ENCODE measurements around the gene SLC38A2. TPM values are rescaled to one million over a fixed set of nuclear protein-coding genes. Genes with fewer than 3 reads are reported as not detected.

Gene SLC38A2
- total RNA-seq, 1 donor from 2014 or later = 144 TPM

- Histone ChIP-seq H3K27me3 (ENCODE audit: control insufficient read depth in 3 of 3, insufficient read depth in 3 of 3, low read length in 3 of 3) (no peaks in the 10 kb centered on the region), H3K9ac (ENCODE audit: low read depth in 1 of 3, low read length in 3 of 3) (no peak overlapping the region), H3K9me3 (ENCODE audit: control insufficient read depth in 3 of 3, low read length in 3 of 3) (no peaks in the 10 kb centered on the region), H3K36me3 (ENCODE audit: control insufficient read depth in 3 of 3, insufficient read depth in 3 of 3, low read length in 3 of 3) (peaks cover 34 to 50% (median 47%) of the 10 kb centered on the region in 3 donors), H3K4me1 (ENCODE audit: control insufficient read depth in 3 of 3, insufficient read depth in 3 of 3, low read length in 3 of 3) (peaks cover 0 to 7% (median 0%) of the 10 kb centered on the region in 3 donors), H3K27ac (ENCODE audit: low read depth, low read length) (no peak overlapping the region), H3K4me3 (ENCODE audit: low read length in 3 of 3) (no peak overlapping the region)
Observed at GRCh38 chr12:46358791-46359666, 13.5 kb downstream of the SLC38A2 start.

- Histone ChIP-seq H3K9me3 (ENCODE audit: control insufficient read depth in 3 of 3, low read length in 3 of 3) (no peaks in the 10 kb centered on the region), H3K27ac (ENCODE audit: low read depth, low read length) (no peak overlapping the region), H3K9ac (ENCODE audit: low read depth in 1 of 3, low read length in 3 of 3) (no peak overlapping the region), H3K4me1 (ENCODE audit: control insufficient read depth in 3 of 3, insufficient read depth in 3 of 3, low read length in 3 of 3) (peaks cover 0 to 3% (median 0%) of the 10 kb centered on the region in 3 donors), H3K4me3 (ENCODE audit: low read length in 3 of 3) (no peak overlapping the region), H3K36me3 (ENCODE audit: control insufficient read depth in 3 of 3, insufficient read depth in 3 of 3, low read length in 3 of 3) (peaks cover 27 to 43% (median 40%) of the 10 kb centered on the region in 3 donors), H3K27me3 (ENCODE audit: control insufficient read depth in 3 of 3, insufficient read depth in 3 of 3, low read length in 3 of 3) (no peaks in the 10 kb centered on the region)
Observed at GRCh38 chr12:46358325-46358700, 14.3 kb downstream of the SLC38A2 start.

- H3K9me3 ChIP-seq (ENCODE audit: control insufficient read depth in 3 of 3, low read length in 3 of 3) = no peaks in the 10 kb centered on the region
- H3K27me3 ChIP-seq (ENCODE audit: control insufficient read depth in 3 of 3, insufficient read depth in 3 of 3, low read length in 3 of 3) = no peaks in the 10 kb centered on the region
- no peak overlapping the region for H3K27ac ChIP-seq (ENCODE audit: low read depth, low read length)
- no peak overlapping the region for H3K4me3 ChIP-seq (ENCODE audit: low read length in 3 of 3)
- H3K4me1 ChIP-seq (ENCODE audit: control insufficient read depth in 3 of 3, insufficient read depth in 3 of 3, low read length in 3 of 3) = peaks cover 0 to 3% (median 0%) of the 10 kb centered on the region in 3 donors
- peaks cover 27 to 37% (median 34%) of the 10 kb centered on the region in 3 donors for H3K36me3 ChIP-seq (ENCODE audit: control insufficient read depth in 3 of 3, insufficient read depth in 3 of 3, low read length in 3 of 3)
- no peak overlapping the region for H3K9ac ChIP-seq (ENCODE audit: low read depth in 1 of 3, low read length in 3 of 3)
Observed at GRCh38 chr12:46357438-46358324, 14.9 kb downstream of the SLC38A2 start.

GRCh38 chr12:46356655-46357437, 15.7 kb downstream of the SLC38A2 start:
- peaks cover 22 to 30% (median 26%) of the 10 kb centered on the region in 3 donors for H3K36me3 ChIP-seq (ENCODE audit: control insufficient read depth in 3 of 3, insufficient read depth in 3 of 3, low read length in 3 of 3)
- H3K27ac ChIP-seq (ENCODE audit: low read depth, low read length) = no peak overlapping the region
- H3K4me1 ChIP-seq (ENCODE audit: control insufficient read depth in 3 of 3, insufficient read depth in 3 of 3, low read length in 3 of 3) = no peaks in the 10 kb centered on the region
- H3K27me3 ChIP-seq (ENCODE audit: control insufficient read depth in 3 of 3, insufficient read depth in 3 of 3, low read length in 3 of 3) = no peaks in the 10 kb centered on the region
- no peak overlapping the region for H3K9ac ChIP-seq (ENCODE audit: low read depth in 1 of 3, low read length in 3 of 3)
- no peaks in the 10 kb centered on the region for H3K9me3 ChIP-seq (ENCODE audit: control insufficient read depth in 3 of 3, low read length in 3 of 3)
- H3K4me3 ChIP-seq (ENCODE audit: low read length in 3 of 3) = no peak overlapping the region

GRCh38 chr12:46354802-46355199, 17.8 kb downstream of the SLC38A2 start:
- Histone ChIP-seq H3K4me3 (ENCODE audit: low read length in 3 of 3) (no peak overlapping the region), H3K36me3 (ENCODE audit: control insufficient read depth in 3 of 3, insufficient read depth in 3 of 3, low read length in 3 of 3) (peaks cover 5 to 10% (median 7%) of the 10 kb centered on the region in 3 donors), H3K9me3 (ENCODE audit: control insufficient read depth in 3 of 3, low read length in 3 of 3) (no peaks in the 10 kb centered on the region), H3K9ac (ENCODE audit: low read depth in 1 of 3, low read length in 3 of 3) (no peak overlapping the region), H3K4me1 (ENCODE audit: control insufficient read depth in 3 of 3, insufficient read depth in 3 of 3, low read length in 3 of 3) (peaks cover 0 to 1% (median 0%) of the 10 kb centered on the region in 3 donors), H3K27ac (ENCODE audit: low read depth, low read length) (no peak overlapping the region), H3K27me3 (ENCODE audit: control insufficient read depth in 3 of 3, insufficient read depth in 3 of 3, low read length in 3 of 3) (no peaks in the 10 kb centered on the region)

GRCh38 chr12:46354111-46354801, 18.3 kb downstream of the SLC38A2 start:
- no peak overlapping the region for H3K27ac ChIP-seq (ENCODE audit: low read depth, low read length)
- no peaks in the 10 kb centered on the region for H3K27me3 ChIP-seq (ENCODE audit: control insufficient read depth in 3 of 3, insufficient read depth in 3 of 3, low read length in 3 of 3)
- H3K36me3 ChIP-seq (ENCODE audit: control insufficient read depth in 3 of 3, insufficient read depth in 3 of 3, low read length in 3 of 3) = peaks cover 0 to 4% (median 2%) of the 10 kb centered on the region in 3 donors
- no peak overlapping the region for H3K4me3 ChIP-seq (ENCODE audit: low read length in 3 of 3)
- H3K4me1 ChIP-seq (ENCODE audit: control insufficient read depth in 3 of 3, insufficient read depth in 3 of 3, low read length in 3 of 3) = peaks cover 0 to 5% (median 5%) of the 10 kb centered on the region in 3 donors
- H3K9me3 ChIP-seq (ENCODE audit: control insufficient read depth in 3 of 3, low read length in 3 of 3) = no peaks in the 10 kb centered on the region
- H3K9ac ChIP-seq (ENCODE audit: low read depth in 1 of 3, low read length in 3 of 3) = no peak overlapping the region

GRCh38 chr12:46351886-46352650, 20.5 kb downstream of the SLC38A2 start:
- Histone ChIP-seq H3K36me3 (ENCODE audit: control insufficient read depth in 3 of 3, insufficient read depth in 3 of 3, low read length in 3 of 3) (no peaks in the 10 kb centered on the region), H3K4me3 (ENCODE audit: low read length in 3 of 3) (no peak overlapping the region), H3K9me3 (ENCODE audit: control insufficient read depth in 3 of 3, low read length in 3 of 3) (no peaks in the 10 kb centered on the region), H3K9ac (ENCODE audit: low read depth in 1 of 3, low read length in 3 of 3) (no peak overlapping the region), H3K27me3 (ENCODE audit: control insufficient read depth in 3 of 3, insufficient read depth in 3 of 3, low read length in 3 of 3) (no peaks in the 10 kb centered on the region), H3K4me1 (ENCODE audit: control insufficient read depth in 3 of 3, insufficient read depth in 3 of 3, low read length in 3 of 3) (peaks cover 0 to 6% (median 6%) of the 10 kb centered on the region in 3 donors), H3K27ac (ENCODE audit: low read depth, low read length) (no peak overlapping the region)

GRCh38 chr12:46351138-46351537, 21.4 kb downstream of the SLC38A2 start:
- Histone ChIP-seq H3K4me1 (ENCODE audit: control insufficient read depth in 3 of 3, insufficient read depth in 3 of 3, low read length in 3 of 3) (peaks cover 0 to 6% (median 6%) of the 10 kb centered on the region in 3 donors), H3K4me3 (ENCODE audit: low read length in 3 of 3) (no peak overlapping the region), H3K27ac (ENCODE audit: low read depth, low read length) (no peak overlapping the region), H3K9ac (ENCODE audit: low read depth in 1 of 3, low read length in 3 of 3) (no peak overlapping the region), H3K27me3 (ENCODE audit: control insufficient read depth in 3 of 3, insufficient read depth in 3 of 3, low read length in 3 of 3) (no peaks in the 10 kb centered on the region), H3K36me3 (ENCODE audit: control insufficient read depth in 3 of 3, insufficient read depth in 3 of 3, low read length in 3 of 3) (no peaks in the 10 kb centered on the region), H3K9me3 (ENCODE audit: control insufficient read depth in 3 of 3, low read length in 3 of 3) (no peaks in the 10 kb centered on the region)
